Measurements from ENCODE around the gene TAF3. TPM values are rescaled to one million over a fixed set of nuclear protein-coding genes. Genes with fewer than 3 reads are reported as not detected.
A peak's percentile ranks its signal among the peaks of the same experiment; 100 is the strongest.

TAF3 gene
- polyA plus RNA-seq, 3 donors: 1.6 to 3.9 (median 3.4) TPM

DNA sequence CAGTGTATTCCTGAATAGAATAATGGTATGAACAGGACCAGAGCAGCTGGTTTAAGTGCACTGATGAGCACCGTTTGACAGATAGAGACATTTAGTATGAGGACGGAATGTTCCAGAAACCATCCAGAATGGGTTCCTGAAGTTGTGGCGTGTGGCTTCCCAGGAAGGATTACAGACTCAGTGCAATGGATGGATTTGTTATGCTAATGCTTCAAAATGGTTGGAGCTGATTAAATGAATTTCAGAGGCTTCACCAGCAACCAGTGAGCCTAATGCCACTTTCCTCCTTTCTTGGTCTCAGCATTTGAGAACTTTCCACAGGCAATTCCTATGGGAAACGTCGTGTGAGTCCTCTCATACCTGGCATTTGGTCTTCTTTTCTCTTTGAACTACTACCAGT is 246.1 kb downstream of the TAF3 start:
- no peaks in the 10 kb centered on the region for H3K36me3 ChIP-seq (replicated peaks in 1 of 2; ENCODE audit: control insufficient read depth in 1 of 2, insufficient read depth in 2 of 2, low read length in 2 of 2)
- H3K79me2 ChIP-seq (ENCODE audit: insufficient read depth, low read length): no peaks in the 10 kb centered on the region
- H3K27ac ChIP-seq (ENCODE audit: low read depth in 1 of 2, low read length in 2 of 2): no peak overlapping the region
- H2AFZ ChIP-seq (ENCODE audit: insufficient read depth, low read depth, low read length, poor library complexity, severe bottlenecking): no peak overlapping the region
- H3K4me2 ChIP-seq (replicated peaks; ENCODE audit: extremely low read depth, low read length, poor library complexity, severe bottlenecking): no peak overlapping the region
- WGBS (ENCODE audit: insufficient coverage): 60% methylated on average over 2 of the region's 5 CpGs
- Mint-ChIP-seq H3K27ac (no peak overlapping the region), H3K36me3 (peaks cover 0 to 5% of the 10 kb centered on the region in 2 donors), H3K4me1 (peaks cover 14% of the 10 kb centered on the region), H3K4me3 (peak overlapping the region in 1 of 2 donors; percentile 41), H3K9me3 (peaks cover 0 to 19% (median 2%) of the 10 kb centered on the region in 7 donors), H3K27me3 (ENCODE audit: low read depth in 3 of 3) (peaks cover 51 to 84% (median 67%) of the 10 kb centered on the region in 3 donors)
- no peaks in the 10 kb centered on the region for H4K20me1 ChIP-seq (ENCODE audit: insufficient read depth, low read length)
- TF ChIP-seq, protein P1, sequence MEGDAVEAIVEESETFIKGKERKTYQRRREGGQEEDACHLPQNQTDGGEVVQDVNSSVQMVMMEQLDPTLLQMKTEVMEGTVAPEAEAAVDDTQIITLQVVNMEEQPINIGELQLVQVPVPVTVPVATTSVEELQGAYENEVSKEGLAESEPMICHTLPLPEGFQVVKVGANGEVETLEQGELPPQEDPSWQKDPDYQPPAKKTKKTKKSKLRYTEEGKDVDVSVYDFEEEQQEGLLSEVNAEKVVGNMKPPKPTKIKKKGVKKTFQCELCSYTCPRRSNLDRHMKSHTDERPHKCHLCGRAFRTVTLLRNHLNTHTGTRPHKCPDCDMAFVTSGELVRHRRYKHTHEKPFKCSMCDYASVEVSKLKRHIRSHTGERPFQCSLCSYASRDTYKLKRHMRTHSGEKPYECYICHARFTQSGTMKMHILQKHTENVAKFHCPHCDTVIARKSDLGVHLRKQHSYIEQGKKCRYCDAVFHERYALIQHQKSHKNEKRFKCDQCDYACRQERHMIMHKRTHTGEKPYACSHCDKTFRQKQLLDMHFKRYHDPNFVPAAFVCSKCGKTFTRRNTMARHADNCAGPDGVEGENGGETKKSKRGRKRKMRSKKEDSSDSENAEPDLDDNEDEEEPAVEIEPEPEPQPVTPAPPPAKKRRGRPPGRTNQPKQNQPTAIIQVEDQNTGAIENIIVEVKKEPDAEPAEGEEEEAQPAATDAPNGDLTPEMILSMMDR (IDR thresholded peaks at IDR 0.05): no peak
- H3K9me3 ChIP-seq (replicated peaks in 1 of 2; ENCODE audit: control insufficient read depth in 1 of 2, insufficient read depth in 1 of 2, low read length in 2 of 2): peaks cover 0 to 7% of the 10 kb centered on the region in 2 donors
- peaks cover 33 to 72% of the 10 kb centered on the region in 2 donors for H3K27me3 ChIP-seq (ENCODE audit: control insufficient read depth in 2 of 2, insufficient read depth in 2 of 2, low read length in 2 of 2)
- intact Hi-C loops (cut with micrococcal nuclease): no loop called here
- H3K9ac ChIP-seq (ENCODE audit: insufficient read depth, low read length, poor library complexity, severe bottlenecking): no peak overlapping the region
- H3K4me3 ChIP-seq (replicated peaks in 1 of 3; ENCODE audit: low read depth in 2 of 3, low read length in 3 of 3): no peak overlapping the region
- H3K4me1 ChIP-seq (ENCODE audit: control insufficient read depth in 1 of 2, insufficient read depth in 2 of 2, low read length in 2 of 2): peaks cover 10 to 16% of the 10 kb centered on the region in 2 donors
- no peak for DNase-seq

DNA sequence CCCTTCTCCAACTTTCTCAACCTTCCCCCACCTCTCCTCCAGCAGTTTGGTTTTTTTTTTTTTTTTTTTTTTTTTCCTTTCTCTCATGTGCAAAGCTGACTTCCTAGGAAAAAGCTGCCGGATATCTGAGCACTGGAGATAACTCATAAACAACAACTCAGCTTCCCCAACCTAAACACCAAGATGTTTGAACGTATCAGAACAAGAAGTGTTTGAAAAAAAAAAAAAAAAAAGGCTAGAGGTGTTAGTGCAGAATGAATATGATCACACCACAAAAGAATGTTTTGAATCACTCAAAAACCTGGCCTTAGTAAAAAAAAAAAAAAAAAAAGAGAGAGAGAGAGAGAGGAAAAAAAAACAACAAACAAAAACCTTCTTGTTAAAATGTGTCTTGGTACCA is 247.3 kb downstream of the TAF3 start:
- peak overlapping the region in 1 of 2 donors; percentile 49 for H3K4me3 Mint-ChIP-seq
- no peak overlapping the region for H3K27ac Mint-ChIP-seq
- H3K27me3 ChIP-seq (ENCODE audit: control insufficient read depth in 2 of 2, insufficient read depth in 2 of 2, low read length in 2 of 2): peaks cover 21 to 60% of the 10 kb centered on the region in 2 donors
- no peaks in the 10 kb centered on the region for H4K20me1 ChIP-seq (ENCODE audit: insufficient read depth, low read length)
- no peak overlapping the region for H3K27ac ChIP-seq (ENCODE audit: low read depth in 1 of 2, low read length in 2 of 2)
- peaks cover 0 to 12% (median 2%) of the 10 kb centered on the region in 7 donors for H3K9me3 Mint-ChIP-seq
- H2AFZ ChIP-seq (ENCODE audit: insufficient read depth, low read depth, low read length, poor library complexity, severe bottlenecking): no peak overlapping the region
- peaks cover 2 to 7% of the 10 kb centered on the region in 2 donors for H3K4me1 ChIP-seq (ENCODE audit: control insufficient read depth in 1 of 2, insufficient read depth in 2 of 2, low read length in 2 of 2)
- H3K4me3 ChIP-seq (replicated peaks in 1 of 3; ENCODE audit: low read depth in 2 of 3, low read length in 3 of 3): no peak overlapping the region
- H3K4me2 ChIP-seq (replicated peaks; ENCODE audit: extremely low read depth, low read length, poor library complexity, severe bottlenecking): no peak overlapping the region
- peaks cover 4% of the 10 kb centered on the region for H3K4me1 Mint-ChIP-seq
- intact Hi-C loops (cut with micrococcal nuclease): no loop called here
- no peaks in the 10 kb centered on the region for H3K36me3 ChIP-seq (replicated peaks in 1 of 2; ENCODE audit: control insufficient read depth in 1 of 2, insufficient read depth in 2 of 2, low read length in 2 of 2)
- H3K9ac ChIP-seq (ENCODE audit: insufficient read depth, low read length, poor library complexity, severe bottlenecking): no peak overlapping the region
- no CpG with 5 or more reads among the region's 2 CpGs for WGBS (ENCODE audit: insufficient coverage)
- TF ChIP-seq, protein P1 (IDR thresholded peaks at IDR 0.05): no peak
- no peak for DNase-seq
- H3K9me3 ChIP-seq (replicated peaks in 1 of 2; ENCODE audit: control insufficient read depth in 1 of 2, insufficient read depth in 1 of 2, low read length in 2 of 2): peaks cover 0 to 3% of the 10 kb centered on the region in 2 donors
- no peaks in the 10 kb centered on the region for H3K79me2 ChIP-seq (ENCODE audit: insufficient read depth, low read length)
- peaks cover 0 to 2% of the 10 kb centered on the region in 2 donors for H3K36me3 Mint-ChIP-seq
- peaks cover 39 to 77% (median 55%) of the 10 kb centered on the region in 3 donors for H3K27me3 Mint-ChIP-seq (ENCODE audit: low read depth in 3 of 3)
